ENCODE data around the gene TMOD4. TPM values are rescaled to one million over a fixed set of nuclear protein-coding genes. Genes with fewer than 3 reads are reported as not detected.

TMOD4 gene
- total RNA-seq, 1 experiment from 2014 or later = 0.79 TPM

GRCh38 chr1:151164732-151165280, 11.0 kb downstream of the TMOD4 start:
- no peak for DNase-seq (ENCODE audit: low spot score)
- H3K36me3 Mint-ChIP-seq = peaks cover 34% of the 10 kb centered on the region
- ChIA-PET POLR2A (interaction anchor here (0.6 to 1.3 kb wide), 6 partner anchors 20 to 105 kb away, joined by 3 to 4 read pairs (median 3); partner anchors contain the start of gene MLLT11), CTCF (interaction anchor here (0.5 to 4.1 kb wide), 13 partner anchors 8 to 627 kb away, joined by 3 to 39 read pairs (median 5); partner anchors contain the start of genes C1orf56, CDC42SE1, GABPB2 and MLLT11)
- H3K27ac Mint-ChIP-seq = peak overlapping the region; percentile 50
- no peaks in the 10 kb centered on the region for H3K9me3 Mint-ChIP-seq
- peak overlapping the region; percentile 99 for H3K4me3 Mint-ChIP-seq
- no peak for ATAC-seq
- H3K27me3 Mint-ChIP-seq (ENCODE audit: low read depth) = no peaks in the 10 kb centered on the region; the same call in 1 of the 2 replicates
- H3K4me1 Mint-ChIP-seq = peaks cover 15% of the 10 kb centered on the region
- TF ChIP-seq MXD4 (CRISPR knock-in tag; IDR thresholded peaks at IDR 0.05; ENCODE audit: borderline replicate concordance) (no peak), PRDM15 (CRISPR knock-in tag; IDR thresholded peaks at IDR 0.05) (no peak), ESRRA (CRISPR knock-in tag; IDR thresholded peaks at IDR 0.05; ENCODE audit: borderline replicate concordance) (no peak), SOX15 (CRISPR knock-in tag; IDR thresholded peaks at IDR 0.05) (no peak)
- TF ChIP-seq, protein P1, sequence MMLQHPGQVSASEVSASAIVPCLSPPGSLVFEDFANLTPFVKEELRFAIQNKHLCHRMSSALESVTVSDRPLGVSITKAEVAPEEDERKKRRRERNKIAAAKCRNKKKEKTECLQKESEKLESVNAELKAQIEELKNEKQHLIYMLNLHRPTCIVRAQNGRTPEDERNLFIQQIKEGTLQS (CRISPR knock-in tag; conservative IDR thresholded peaks at IDR 0.05) = no peak

DNA sequence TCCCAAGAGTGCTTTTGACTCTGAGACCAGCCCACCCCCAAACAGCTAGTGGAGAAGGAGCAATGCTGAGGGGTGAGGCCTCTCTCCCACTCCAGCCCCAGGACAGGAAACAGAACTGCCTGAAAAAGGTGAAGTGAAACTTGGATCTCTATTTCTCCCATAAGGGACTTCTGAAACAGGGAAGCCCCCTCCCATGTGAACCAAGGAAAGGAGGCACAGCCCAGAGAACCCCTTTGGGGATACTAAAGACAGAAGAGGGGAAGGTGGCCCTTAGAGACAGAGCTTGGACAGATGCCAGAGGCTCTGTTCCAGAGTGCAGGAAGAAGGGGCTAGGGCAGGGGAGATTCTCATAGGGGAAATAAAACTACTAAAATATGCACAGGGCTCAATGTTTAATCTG, 16.4 kb downstream of the TMOD4 start:
- DNase-seq (ENCODE audit: low spot score) (no peak), ATAC-seq (no peak)
- ChIA-PET CTCF (interaction anchor here (1.0 to 6.9 kb wide), 6 partner anchors 17 to 88 kb away, joined by 3 to 167 read pairs (median 3); no protein-coding TSS in a partner anchor), POLR2A (no interaction called here)
- Mint-ChIP-seq H3K27me3 (ENCODE audit: low read depth) (no peaks in the 10 kb centered on the region), H3K27ac (peak overlapping the region; percentile 54), H3K36me3 (peaks cover 24% of the 10 kb centered on the region), H3K9me3 (no peaks in the 10 kb centered on the region), H3K4me3 (no peak overlapping the region), H3K4me1 (peaks cover 11% of the 10 kb centered on the region)
- TF ChIP-seq ZNF263 (CRISPR knock-in tag; IDR thresholded peaks at IDR 0.05; ENCODE audit: low read depth) = no peak
- no peak for TF ChIP-seq ERG (CRISPR knock-in tag; IDR thresholded peaks at IDR 0.05)
- TF ChIP-seq ZNF416 (CRISPR knock-in tag; IDR thresholded peaks at IDR 0.05) = no peak
- TF ChIP-seq GTF2I (CRISPR knock-in tag; conservative IDR thresholded peaks at IDR 0.05) = no peak
- TF ChIP-seq E2F4 (CRISPR knock-in tag; IDR thresholded peaks at IDR 0.05; ENCODE audit: borderline replicate concordance, low read depth) = no peak
- no peak for TF ChIP-seq ATF1 (CRISPR knock-in tag; IDR thresholded peaks at IDR 0.05)
- TF ChIP-seq SMAD4 (CRISPR knock-in tag; IDR thresholded peaks at IDR 0.05) = no peak
- TF ChIP-seq ZNF219 (CRISPR knock-in tag; IDR thresholded peaks at IDR 0.05; ENCODE audit: borderline replicate concordance) = no peak
- no peak for TF ChIP-seq ELF4 (CRISPR knock-in tag; IDR thresholded peaks at IDR 0.05; ENCODE audit: low read depth)
- TF ChIP-seq TEAD4 (CRISPR knock-in tag; IDR thresholded peaks at IDR 0.05) = no peak
- TF ChIP-seq AFF4 (CRISPR knock-in tag; IDR thresholded peaks at IDR 0.05; ENCODE audit: borderline replicate concordance) = no peak
- TF ChIP-seq SMAD3 (CRISPR knock-in tag; IDR thresholded peaks at IDR 0.05; ENCODE audit: borderline replicate concordance) = no peak
